Osteoblast (primary cell): ENCODE results near the gene ATG7. TPM values are rescaled to one million over a fixed set of nuclear protein-coding genes. Genes with fewer than 3 reads are reported as not detected.
"Not testable (repeated sequence)": the region's sequence is repeated elsewhere in the genome, so short reads cannot be mapped to it uniquely, and the experiment has no call there.

Source experiments
- DNase-seq: peaks from one replicate; pipeline ENCODE4 v3.0.0; 2011; ENCODE audit warnings: low spot score, mixed read lengths; ENCODE audit not compliant: insufficient read length; ENCODE audit errors: missing footprints
- H2AFZ ChIP-seq: 2 replicates; pipeline ENCODE4 v1.6.0; 2011; ENCODE audit warnings: mild to moderate bottlenecking, low read length
- H3K27ac ChIP-seq: 2 replicates; pipeline ENCODE4 v1.5.1; 2011; ENCODE audit warnings: mild to moderate bottlenecking, low read depth, low read length, moderate library complexity
- H3K27me3 ChIP-seq: 2 replicates; pipeline ENCODE4 v1.6.0; 2012; ENCODE audit warnings: mild to moderate bottlenecking, control low read depth, inconsistent platforms, low read length, moderate library complexity; ENCODE audit not compliant: insufficient read depth
- H3K36me3 ChIP-seq: 2 replicates; pipeline ENCODE4 v1.5.1; 2011; ENCODE audit warnings: mild to moderate bottlenecking, low read length, control low read depth, moderate library complexity; ENCODE audit not compliant: insufficient read depth
- H3K4me1 ChIP-seq: 2 replicates; pipeline ENCODE4 v1.5.1; 2011; ENCODE audit warnings: mild to moderate bottlenecking, low read length, control low read depth, moderate library complexity; ENCODE audit not compliant: insufficient read depth
- H3K4me2 ChIP-seq: 2 replicates; pipeline ENCODE4 v1.6.0; 2011; ENCODE audit warnings: mild to moderate bottlenecking, low read length; ENCODE audit not compliant: insufficient read depth
- H3K4me3 ChIP-seq: fragments of 200-600 bp; sonication (generic); 3 replicates; pipeline ENCODE4 v1.5.1; 2012; ENCODE audit warnings: mild to moderate bottlenecking, low read length, inconsistent platforms; ENCODE audit not compliant: insufficient read depth
- H3K79me2 ChIP-seq: 2 replicates; pipeline ENCODE4 v1.6.0; 2012; ENCODE audit warnings: mild to moderate bottlenecking, low read length, control low read depth, inconsistent platforms; ENCODE audit not compliant: insufficient read depth
- H3K9me3 ChIP-seq: 2 replicates; pipeline ENCODE4 v1.5.1; 2011; ENCODE audit warnings: low read depth, low read length, control low read depth
- H4K20me1 ChIP-seq: 2 replicates; pipeline ENCODE4 v1.6.0; 2012; ENCODE audit warnings: mild to moderate bottlenecking, low read length, control low read depth; ENCODE audit not compliant: insufficient read depth
- CTCF ChIP-seq: IDR thresholded peaks from 2 replicates; pipeline ENCODE4 v1.5.1; 2011; ENCODE audit warnings: mild to moderate bottlenecking, low read depth, low read length, moderate library complexity; ENCODE audit errors: extremely low read depth
- total RNA-seq: library from RNA; depleted of rRNA; stranded (reverse); fragments of >200 nt; gene quantifications from 2 replicates; pipeline ENCODE4 v1.2.3, GENCODE V29; 2012

ATG7 gene
- total RNA-seq, 1 donor = 93.4 TPM

GRCh38 chr3:11461226-11461625 is 189.0 kb downstream of the ATG7 start:
- no peaks in the 10 kb centered on the region for H3K27me3 ChIP-seq
- TF ChIP-seq CTCF = no peak

GRCh38 chr3:11462673-11463072 is 190.5 kb downstream of the ATG7 start:
- H3K9me3 ChIP-seq, H3K4me2 ChIP-seq, H4K20me1 ChIP-seq, H3K27me3 ChIP-seq, H3K36me3 ChIP-seq, H3K27ac ChIP-seq, H3K79me2 ChIP-seq, DNase-seq, H3K4me3 ChIP-seq, H2AFZ ChIP-seq: not testable (repeated sequence)
- H3K4me1 ChIP-seq = peaks cover 44% of the 10 kb centered on the region

More at GRCh38 chr3:11461226-11461625, 189.0 kb downstream of the ATG7 start:
- Histone ChIP-seq H3K79me2 (peaks cover 4% of the 10 kb centered on the region), H2AFZ (no peak overlapping the region), H3K4me3 (no peak overlapping the region), H3K9me3 (no peaks in the 10 kb centered on the region), H3K36me3 (no peaks in the 10 kb centered on the region), H4K20me1 (no peaks in the 10 kb centered on the region), H3K27ac (no peak overlapping the region), H3K4me1 (peaks cover 41% of the 10 kb centered on the region), H3K4me2 (no peak overlapping the region)
- no peak for DNase-seq

GRCh38 chr3:11463591-11463990 is 191.4 kb downstream of the ATG7 start:
- TF ChIP-seq CTCF = no peak

GRCh38 chr3:11464356-11464755 is 192.2 kb downstream of the ATG7 start:
- Histone ChIP-seq H3K79me2 (peaks cover 6% of the 10 kb centered on the region), H3K36me3 (peaks cover 10% of the 10 kb centered on the region), H4K20me1 (no peaks in the 10 kb centered on the region), H3K27ac (peak overlapping the region; percentile 86), H3K4me1 (peaks cover 39% of the 10 kb centered on the region), H2AFZ (no peak overlapping the region), H3K9me3 (no peaks in the 10 kb centered on the region), H3K27me3 (no peaks in the 10 kb centered on the region), H3K4me2 (no peak overlapping the region), H3K4me3 (no peak overlapping the region)
- DNase-seq = no peak
- TF ChIP-seq CTCF = no peak

More at GRCh38 chr3:11463591-11463990, 191.4 kb downstream of the ATG7 start:
- Histone ChIP-seq H3K36me3 (peaks cover 8% of the 10 kb centered on the region), H2AFZ (no peak overlapping the region), H3K79me2 (peaks cover 6% of the 10 kb centered on the region), H3K27ac (no peak overlapping the region), H3K4me2 (no peak overlapping the region), H3K4me3 (no peak overlapping the region), H3K27me3 (no peaks in the 10 kb centered on the region), H3K9me3 (no peaks in the 10 kb centered on the region), H3K4me1 (peaks cover 46% of the 10 kb centered on the region), H4K20me1 (no peaks in the 10 kb centered on the region)
- DNase-seq = no peak
